ENCODE measurements around the gene LSM3. TPM values are rescaled to one million over a fixed set of nuclear protein-coding genes. Genes with fewer than 3 reads are reported as not detected.

The LSM3 gene
- total RNA-seq, 1 experiment from 2014 or later: 17.7 TPM

DNA sequence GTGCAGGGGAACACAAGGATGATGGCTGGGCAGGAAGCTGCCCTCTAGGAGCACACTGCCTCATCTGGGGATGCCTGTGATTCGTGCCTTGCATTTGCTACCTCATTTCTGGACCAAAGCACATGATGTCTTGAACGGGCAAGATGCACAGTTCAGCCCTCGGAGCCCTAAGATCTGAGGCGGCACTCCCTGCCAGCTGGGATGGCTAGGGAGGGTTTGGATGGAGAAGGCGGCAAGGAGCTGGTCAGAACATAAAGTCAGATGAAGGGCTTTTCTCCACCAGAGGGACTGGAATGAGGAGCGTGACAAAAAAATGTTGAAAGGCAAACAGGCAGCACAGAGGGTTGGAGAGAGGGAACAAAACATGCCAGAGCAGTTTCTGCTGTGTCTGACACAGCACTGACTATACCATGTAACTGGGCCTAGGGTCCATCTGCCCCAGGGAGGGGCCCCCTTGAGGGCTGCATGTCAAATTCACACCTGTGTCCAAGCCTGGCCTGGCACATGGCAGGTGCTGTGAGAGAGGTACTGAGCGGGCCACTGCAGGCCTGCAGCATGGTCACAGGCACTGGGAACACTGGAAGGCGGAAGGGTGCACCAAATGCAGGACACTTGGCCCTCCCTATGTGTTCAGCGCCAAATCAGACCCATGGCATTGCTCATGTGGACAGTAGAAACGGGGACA, 32.1 kb upstream of the LSM3 start:
- no peak for DNase-seq
- no peak overlapping the region for H3K4me3 Mint-ChIP-seq (ENCODE audit: low read depth, unreplicated experiment)
- H3K36me3 Mint-ChIP-seq (ENCODE audit: insufficient read depth, unreplicated experiment): peaks cover 54% of the 10 kb centered on the region
- no peaks in the 10 kb centered on the region for H3K9me3 Mint-ChIP-seq (ENCODE audit: low read depth, unreplicated experiment)
- intact Hi-C loops (cut with micrococcal nuclease; ENCODE audit: unreplicated experiment): no loop called here
- no TSS peak for BruUV-seq (replicated peaks)
- CTCF ChIA-PET: no interaction called here
- no peaks in the 10 kb centered on the region for H3K27me3 Mint-ChIP-seq (ENCODE audit: unreplicated experiment)
- H3K4me1 Mint-ChIP-seq (ENCODE audit: low read depth, unreplicated experiment): peaks cover 17% of the 10 kb centered on the region
- no peak overlapping the region for H3K27ac Mint-ChIP-seq (ENCODE audit: unreplicated experiment)
- TF ChIP-seq, protein P1, sequence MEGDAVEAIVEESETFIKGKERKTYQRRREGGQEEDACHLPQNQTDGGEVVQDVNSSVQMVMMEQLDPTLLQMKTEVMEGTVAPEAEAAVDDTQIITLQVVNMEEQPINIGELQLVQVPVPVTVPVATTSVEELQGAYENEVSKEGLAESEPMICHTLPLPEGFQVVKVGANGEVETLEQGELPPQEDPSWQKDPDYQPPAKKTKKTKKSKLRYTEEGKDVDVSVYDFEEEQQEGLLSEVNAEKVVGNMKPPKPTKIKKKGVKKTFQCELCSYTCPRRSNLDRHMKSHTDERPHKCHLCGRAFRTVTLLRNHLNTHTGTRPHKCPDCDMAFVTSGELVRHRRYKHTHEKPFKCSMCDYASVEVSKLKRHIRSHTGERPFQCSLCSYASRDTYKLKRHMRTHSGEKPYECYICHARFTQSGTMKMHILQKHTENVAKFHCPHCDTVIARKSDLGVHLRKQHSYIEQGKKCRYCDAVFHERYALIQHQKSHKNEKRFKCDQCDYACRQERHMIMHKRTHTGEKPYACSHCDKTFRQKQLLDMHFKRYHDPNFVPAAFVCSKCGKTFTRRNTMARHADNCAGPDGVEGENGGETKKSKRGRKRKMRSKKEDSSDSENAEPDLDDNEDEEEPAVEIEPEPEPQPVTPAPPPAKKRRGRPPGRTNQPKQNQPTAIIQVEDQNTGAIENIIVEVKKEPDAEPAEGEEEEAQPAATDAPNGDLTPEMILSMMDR (IDR thresholded peaks at IDR 0.05; ENCODE audit: unreplicated experiment): no peak

DNA sequence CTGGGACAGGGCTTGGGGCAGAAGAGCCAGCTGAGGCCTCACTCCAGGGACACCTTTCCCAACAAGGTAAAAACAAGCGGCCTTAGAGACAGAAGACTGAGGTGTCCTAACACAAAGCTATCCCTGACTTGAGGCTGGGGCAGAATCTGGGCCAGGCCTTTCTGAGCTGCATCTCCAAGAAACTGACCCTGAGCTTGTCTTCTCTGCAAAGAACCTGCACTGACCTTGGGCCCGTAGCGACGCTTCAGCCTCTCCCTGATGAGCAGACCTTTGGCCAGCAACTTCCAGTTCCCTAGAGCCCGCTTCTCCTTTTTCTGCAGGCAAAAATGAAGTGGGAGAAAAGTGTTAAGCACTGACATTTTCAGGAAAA, 31.6 kb upstream of the LSM3 start:
- CTCF ChIA-PET: no interaction called here
- TF ChIP-seq, protein P1 (IDR thresholded peaks at IDR 0.05; ENCODE audit: unreplicated experiment): no peak
- Mint-ChIP-seq H3K36me3 (ENCODE audit: insufficient read depth, unreplicated experiment) (peaks cover 50% of the 10 kb centered on the region), H3K4me3 (ENCODE audit: low read depth, unreplicated experiment) (no peak overlapping the region), H3K4me1 (ENCODE audit: low read depth, unreplicated experiment) (peaks cover 17% of the 10 kb centered on the region), H3K27ac (ENCODE audit: unreplicated experiment) (no peak overlapping the region), H3K9me3 (ENCODE audit: low read depth, unreplicated experiment) (no peaks in the 10 kb centered on the region), H3K27me3 (ENCODE audit: unreplicated experiment) (no peaks in the 10 kb centered on the region)
- no peak for DNase-seq
- BruUV-seq (replicated peaks): no TSS peak
- intact Hi-C loops (cut with micrococcal nuclease; ENCODE audit: unreplicated experiment): no loop called here

GRCh38 chr3:14147617-14148016, 31.0 kb upstream of the LSM3 start:
- intact Hi-C loops (cut with micrococcal nuclease; ENCODE audit: unreplicated experiment): no loop called here
- CTCF ChIA-PET: no interaction called here
- no peak overlapping the region for H3K27ac Mint-ChIP-seq (ENCODE audit: unreplicated experiment)
- BruUV-seq (replicated peaks): no TSS peak
- H3K4me1 Mint-ChIP-seq (ENCODE audit: low read depth, unreplicated experiment): peaks cover 17% of the 10 kb centered on the region
- no peak for DNase-seq
- TF ChIP-seq, protein P1 (IDR thresholded peaks at IDR 0.05; ENCODE audit: unreplicated experiment): no peak
- no peak overlapping the region for H3K4me3 Mint-ChIP-seq (ENCODE audit: low read depth, unreplicated experiment)
- H3K27me3 Mint-ChIP-seq (ENCODE audit: unreplicated experiment): no peaks in the 10 kb centered on the region
- no peaks in the 10 kb centered on the region for H3K9me3 Mint-ChIP-seq (ENCODE audit: low read depth, unreplicated experiment)
- peaks cover 55% of the 10 kb centered on the region for H3K36me3 Mint-ChIP-seq (ENCODE audit: insufficient read depth, unreplicated experiment)

GRCh38 chr3:14148041-14148985, 30.3 kb upstream of the LSM3 start:
- Mint-ChIP-seq H3K4me3 (ENCODE audit: low read depth, unreplicated experiment) (no peak overlapping the region), H3K27me3 (ENCODE audit: unreplicated experiment) (no peaks in the 10 kb centered on the region), H3K9me3 (ENCODE audit: low read depth, unreplicated experiment) (no peaks in the 10 kb centered on the region), H3K36me3 (ENCODE audit: insufficient read depth, unreplicated experiment) (peaks cover 59% of the 10 kb centered on the region), H3K27ac (ENCODE audit: unreplicated experiment) (no peak overlapping the region), H3K4me1 (ENCODE audit: low read depth, unreplicated experiment) (peaks cover 17% of the 10 kb centered on the region)
- peak; percentile 17 for DNase-seq
- no TSS peak for BruUV-seq (replicated peaks)
- CTCF ChIA-PET: interaction anchor here (0.7 kb wide), 1 partner anchor 99 kb away, joined by 3 read pairs; no protein-coding TSS in a partner anchor
- intact Hi-C loops (cut with micrococcal nuclease; ENCODE audit: unreplicated experiment): no loop called here
- TF ChIP-seq, protein P1 (IDR thresholded peaks at IDR 0.05; ENCODE audit: unreplicated experiment): no peak

Data from Calu3 (cell line).